COLO829 (cell line): ENCODE results near the gene AMBRA1.

Source experiments
- DNase-seq: peaks from one replicate; pipeline ENCODE4 v3.0.0; 2012; ENCODE audit warnings: low spot score

Gene AMBRA1

GRCh38 chr11:46392421-46393230 lies 201.2 kb downstream of the AMBRA1 start:
- DNase-seq, result peak; percentile 87

GRCh38 chr11:46391578-46392420 lies 202.0 kb downstream of the AMBRA1 start, which contains the start of gene CHRM4:
CHRM4 (minus strand) TSS chr11:46391776; CDS start chr11:46386557, 5,219 bp downstream.
- DNase-seq, result no peak

- no peak for DNase-seq
These were observed 202.6 kb downstream of the AMBRA1 start for GRCh38 chr11:46391186-46391577.

DNA sequence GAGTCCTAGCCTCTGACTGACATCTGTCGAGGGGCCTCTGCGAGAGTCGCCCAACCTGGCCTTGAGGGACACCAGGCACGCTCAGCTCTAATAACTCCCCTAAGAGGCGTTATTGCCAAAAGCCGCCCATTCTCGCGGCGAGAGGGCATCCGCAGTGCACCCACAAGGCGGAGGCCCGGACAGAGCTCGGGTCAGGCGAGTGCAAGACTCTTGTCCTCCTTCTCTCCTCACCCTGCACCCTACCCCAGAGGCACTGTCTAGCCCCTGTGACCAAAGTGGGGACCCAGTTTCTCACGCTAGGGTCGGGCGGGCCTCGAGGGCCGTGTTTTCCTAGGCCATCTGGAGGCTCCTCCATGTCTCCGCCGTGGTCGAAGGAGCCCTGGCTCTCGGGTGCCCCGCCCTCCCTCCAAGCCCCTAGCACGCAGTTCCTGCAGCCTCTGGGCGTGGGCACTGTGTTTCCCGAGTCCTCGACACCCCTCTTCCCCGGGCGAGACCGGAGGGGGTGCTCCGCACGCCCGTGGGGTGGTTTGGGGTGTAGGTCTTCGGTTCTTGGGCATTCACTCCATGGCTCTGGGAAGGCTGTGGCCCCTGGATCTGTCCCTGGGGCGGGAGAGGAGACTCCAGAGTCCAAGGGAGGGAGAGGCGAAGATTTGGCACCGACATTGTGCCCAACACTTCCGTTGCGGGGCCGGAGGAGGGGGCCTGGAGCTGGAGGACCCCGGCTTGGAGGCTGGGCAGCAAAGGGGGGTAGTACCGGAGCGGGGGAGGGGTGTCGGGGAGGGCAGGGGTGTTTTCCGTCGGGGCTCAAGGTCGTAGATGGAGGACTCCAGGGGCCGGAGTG lies 203.3 kb downstream of the AMBRA1 start:
- DNase-seq, result no peak

- peak; percentile 70 for DNase-seq
These were observed 204.1 kb downstream of the AMBRA1 start for GRCh38 chr11:46389450-46390330.

DNA sequence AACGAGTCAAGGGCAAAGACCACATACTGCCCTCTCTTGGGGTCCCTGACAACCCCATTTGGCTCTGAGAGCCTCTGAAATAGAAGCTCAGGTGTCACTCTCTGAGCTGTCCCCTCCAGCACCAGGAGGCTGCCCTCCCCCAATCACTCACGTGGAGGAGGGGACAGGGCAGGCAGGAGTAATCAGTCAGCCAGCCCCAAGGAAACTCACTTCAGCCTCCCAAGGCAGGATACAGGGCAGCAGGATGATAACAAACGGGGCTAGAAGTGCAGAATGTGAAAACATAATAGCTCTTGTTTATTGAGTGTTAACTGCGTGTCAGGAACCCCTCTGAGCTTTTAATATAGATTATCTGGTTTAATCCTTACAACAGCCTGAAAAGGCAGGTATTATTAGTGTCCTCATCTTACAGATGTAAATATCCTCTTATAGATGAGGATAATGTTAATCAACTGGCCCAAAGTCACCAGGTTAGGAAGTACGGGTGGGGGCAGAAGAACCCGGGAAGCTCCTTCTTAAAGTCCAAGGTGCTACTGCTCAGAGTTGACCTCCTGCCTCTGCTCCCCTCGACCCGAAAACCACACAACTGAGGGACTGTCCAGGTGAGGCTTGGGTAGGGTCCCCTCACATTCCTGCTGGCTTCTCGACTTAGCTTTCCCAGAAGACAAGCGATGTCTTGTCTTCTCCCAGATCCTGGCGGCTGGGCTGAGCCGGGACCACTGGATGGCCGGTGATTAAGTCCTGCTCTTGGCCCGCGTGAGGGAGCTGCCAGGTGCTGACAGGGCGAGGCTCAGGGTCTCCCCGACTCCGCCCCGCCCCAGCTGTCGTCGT lies 205.0 kb downstream of the AMBRA1 start:
- no peak for DNase-seq

GRCh38 chr11:46387919-46388618 lies 205.8 kb downstream of the AMBRA1 start:
- DNase-seq, result no peak

- DNase-seq, result no peak
These were observed 206.4 kb downstream of the AMBRA1 start for GRCh38 chr11:46387456-46387855.

DNA sequence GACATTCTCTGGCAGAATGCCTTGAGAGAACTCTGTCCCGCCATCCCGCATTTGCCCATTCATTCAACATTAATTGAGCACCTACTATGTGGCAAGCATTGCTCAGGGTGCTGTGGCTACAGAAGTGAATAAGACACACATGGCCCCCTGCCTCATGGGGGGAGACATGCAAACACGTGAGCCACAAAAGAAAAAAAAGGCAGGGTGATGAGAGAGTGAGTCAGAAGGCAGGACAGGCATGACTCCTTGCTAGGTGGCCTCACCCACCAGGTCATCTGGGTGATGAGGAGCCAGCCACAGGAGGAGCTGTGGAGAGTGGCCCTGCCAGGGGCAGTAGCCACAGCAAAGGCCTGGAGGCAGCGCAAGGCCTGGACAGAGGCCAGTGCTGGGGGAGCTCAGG lies 207.1 kb downstream of the AMBRA1 start:
- DNase-seq, result no peak

DNA sequence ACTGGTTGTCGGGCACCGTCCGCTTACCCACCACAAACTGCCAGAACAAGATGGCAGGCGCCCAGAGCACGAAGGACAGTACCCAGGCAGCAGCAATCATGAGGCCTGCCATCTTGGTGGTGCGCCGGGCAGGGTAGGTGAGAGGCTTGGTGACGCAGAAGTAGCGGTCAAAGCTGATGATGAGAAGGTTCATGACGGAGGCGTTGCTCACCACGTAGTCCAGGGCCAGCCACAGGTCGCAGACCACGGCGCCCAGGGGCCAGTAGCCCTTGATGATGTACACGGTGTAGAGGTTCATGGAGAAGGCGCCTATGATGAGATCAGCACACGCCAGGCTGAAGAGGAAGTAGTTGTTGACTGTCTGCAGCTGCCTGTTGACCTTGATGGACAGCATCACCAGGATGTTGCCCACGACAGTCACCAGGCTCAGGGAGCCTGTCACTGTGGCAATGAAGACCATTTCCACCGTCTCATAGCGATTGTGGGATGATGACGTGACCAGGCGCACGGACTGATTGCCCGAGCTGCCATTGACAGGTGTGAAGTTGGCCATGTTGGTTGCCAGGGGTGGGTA lies 207.7 kb downstream of the AMBRA1 start:
- no peak for DNase-seq

- DNase-seq, result no peak
These were observed 208.4 kb downstream of the AMBRA1 start for GRCh38 chr11:46385169-46386004.

- no peak for DNase-seq
These were observed 209.7 kb downstream of the AMBRA1 start for GRCh38 chr11:46383974-46384701.

- DNase-seq, result no peak
These were observed 210.4 kb downstream of the AMBRA1 start for GRCh38 chr11:46383404-46383758.

DNA sequence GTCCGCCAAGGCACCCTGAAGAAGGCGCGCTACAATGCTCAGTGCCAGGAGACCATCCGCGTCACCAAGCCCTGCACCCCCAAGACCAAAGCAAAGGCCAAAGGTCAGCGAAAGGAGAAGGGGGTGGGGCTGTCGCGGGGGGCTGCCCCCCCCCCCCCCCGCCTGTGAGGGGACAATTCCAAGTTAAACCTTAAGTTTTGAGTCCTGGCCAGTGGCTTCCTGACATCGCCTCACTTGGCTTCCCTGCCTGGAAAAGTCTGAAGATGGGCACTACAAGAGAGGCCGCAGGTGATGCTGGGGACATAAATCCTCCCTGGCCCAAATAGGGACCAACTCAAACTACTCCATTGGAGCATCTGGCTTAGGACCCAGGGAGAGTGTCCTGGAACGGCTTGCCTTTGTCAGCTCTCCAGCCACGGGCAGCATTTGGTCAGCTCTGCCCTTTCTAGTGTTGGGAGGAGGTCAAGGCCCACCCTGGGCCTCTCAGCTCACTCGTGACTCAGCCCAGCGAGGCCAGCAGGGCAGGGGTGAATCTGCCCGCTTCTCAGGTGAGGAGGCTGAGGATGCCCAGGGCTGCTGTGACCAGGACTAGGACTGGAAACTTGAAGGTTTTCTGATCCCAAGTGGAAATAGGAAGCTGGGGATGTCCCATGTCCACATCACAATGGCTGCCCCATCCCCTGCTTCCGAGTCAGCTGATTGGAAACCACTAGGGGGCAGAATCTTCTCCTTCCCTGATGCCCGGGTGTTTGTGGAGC lies 211.0 kb downstream of the AMBRA1 start:
- DNase-seq, result no peak

GRCh38 chr11:46381819-46382645 lies 211.8 kb downstream of the AMBRA1 start:
- DNase-seq, result no peak
